ENCODE results near the gene PAX4.
A peak's percentile ranks its signal among the peaks of the same experiment; 100 is the strongest.

Gene PAX4

GRCh38 chr7:127618042-127618441 lies at the start of gene PAX4:
Gene PAX4 (minus strand): TSS chr7:127618142. CDS start chr7:127615928, 2,214 bp downstream.
- no peak for DNase-seq

DNA sequence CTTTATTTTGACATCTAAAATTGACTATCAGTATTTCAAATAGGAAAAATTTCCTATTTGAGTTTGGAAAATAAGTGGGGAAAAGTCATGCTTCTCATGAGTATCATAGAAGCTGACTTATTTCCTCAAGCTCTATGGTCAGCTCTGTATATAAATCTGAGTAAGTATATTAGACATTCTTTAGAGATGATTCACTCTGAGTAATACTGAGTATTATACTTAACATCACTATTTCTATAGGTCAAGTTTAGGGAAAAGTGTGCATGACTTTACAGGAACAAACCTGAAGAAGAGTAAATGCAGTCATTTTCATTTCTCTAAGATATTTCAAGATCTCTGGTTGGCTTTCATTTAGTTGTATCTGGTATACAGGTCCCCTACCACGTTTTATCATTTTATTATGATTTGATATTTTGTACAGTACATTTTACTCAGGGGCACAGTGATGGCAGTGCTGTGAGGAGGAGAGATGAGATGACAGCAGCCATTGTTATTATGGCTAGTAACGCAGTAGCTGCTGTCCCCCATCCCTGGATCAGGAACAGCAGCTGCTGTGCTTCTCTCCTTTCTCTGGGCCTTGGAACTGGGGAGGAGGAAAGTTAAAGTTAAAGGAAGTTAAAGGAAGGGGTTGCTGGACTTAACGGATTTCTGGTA lies 49.2 kb upstream of the PAX4 start:
- no peak for DNase-seq

- DNase-seq: no peak
These were observed 48.7 kb upstream of the PAX4 start for GRCh38 chr7:127666602-127667001.

GRCh38 chr7:127665922-127666321 lies 48.0 kb upstream of the PAX4 start:
- no peak for DNase-seq

- DNase-seq: no peak
These were observed 41.2 kb upstream of the PAX4 start for GRCh38 chr7:127658970-127659630.

DNA sequence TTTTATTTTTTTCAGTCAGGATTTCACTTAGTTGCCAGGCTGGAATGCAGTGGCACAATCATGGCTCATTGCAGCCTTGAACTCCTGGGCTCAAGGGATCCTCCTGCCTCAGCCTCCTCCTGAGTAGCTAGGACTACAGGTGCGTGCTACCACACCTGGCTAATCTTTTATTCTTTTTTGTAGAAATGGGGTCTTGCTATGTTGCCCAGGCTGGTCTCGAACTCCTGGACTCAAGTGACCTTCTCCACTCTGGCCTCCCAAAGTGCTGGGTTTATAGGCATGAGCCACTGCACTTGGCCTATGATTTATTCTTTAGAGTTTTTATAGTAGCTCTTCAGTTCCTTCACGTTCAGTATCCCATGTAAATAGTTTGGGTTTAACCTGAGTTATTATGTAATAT lies 39.6 kb upstream of the PAX4 start:
- DNase-seq: no peak

DNA sequence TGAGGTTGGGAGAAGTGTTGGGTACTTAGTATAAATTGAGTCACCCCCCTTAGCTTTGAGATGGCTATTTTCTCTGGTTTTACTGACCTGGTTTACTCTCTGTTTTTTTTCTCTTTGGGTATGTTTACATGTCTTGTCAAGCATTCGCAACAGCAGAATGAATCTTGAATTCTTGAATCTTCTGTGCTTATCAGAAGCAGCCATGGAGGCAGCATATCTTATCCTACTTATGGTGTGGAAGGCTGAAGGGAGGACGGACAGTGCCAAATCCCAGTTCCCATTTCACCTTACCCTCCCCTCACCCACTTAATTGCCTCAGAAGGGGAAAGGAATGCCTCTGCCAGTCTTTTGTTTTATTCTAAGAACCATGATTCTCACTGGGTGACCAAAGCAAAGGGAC lies 37.8 kb upstream of the PAX4 start:
- DNase-seq: no peak

GRCh38 chr7:127654404-127655394 lies 36.8 kb upstream of the PAX4 start:
- DNase-seq: no peak

- DNase-seq: no peak
These were observed 35.5 kb upstream of the PAX4 start for GRCh38 chr7:127653396-127653795.

- DNase-seq: no peak
These were observed 34.6 kb upstream of the PAX4 start for GRCh38 chr7:127652333-127653248.

DNA sequence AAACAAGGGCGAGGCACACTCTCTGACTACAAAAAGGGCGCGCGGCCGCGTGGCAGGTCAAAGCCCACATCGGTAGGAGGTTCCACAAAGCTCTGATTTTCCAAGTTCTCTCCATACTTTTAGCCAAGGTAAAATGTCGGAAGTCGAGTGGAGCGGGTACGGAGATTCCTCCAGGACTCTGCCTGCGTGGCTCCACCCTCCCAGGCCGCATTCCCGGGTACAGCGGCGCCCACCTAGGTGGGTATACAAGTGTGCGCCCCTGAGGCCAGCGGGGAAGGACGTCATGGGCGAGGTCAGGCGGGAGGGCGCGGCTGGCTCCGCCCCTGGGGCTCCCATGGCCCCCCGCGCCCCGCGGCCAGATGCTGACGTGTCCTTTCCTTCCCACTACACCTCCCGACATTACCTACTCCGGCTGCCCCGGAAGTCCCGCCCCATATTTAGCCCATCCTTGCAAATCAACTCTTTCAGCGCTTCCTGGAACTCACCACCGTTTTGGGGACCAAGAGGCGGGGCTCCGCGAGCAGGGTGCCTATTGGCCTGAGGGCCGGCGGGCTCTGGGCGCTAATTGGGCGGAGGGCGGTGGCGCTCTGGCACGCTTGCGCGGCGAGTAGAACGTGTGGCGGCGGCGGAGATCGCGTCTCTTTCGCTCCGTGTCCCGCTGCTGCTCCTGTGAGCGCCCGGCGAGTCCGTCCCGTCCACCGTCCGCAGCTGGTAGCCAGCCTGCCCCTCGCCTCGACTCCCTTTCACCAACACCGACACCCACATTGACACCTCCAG lies 33.8 kb upstream of the PAX4 start, which contains the start of gene SND1:
SND1 (plus strand) TSS at position 639 of the 777 bp plus-strand sequence. CDS start 180 bp downstream, outside the sequence.
- peak; percentile 57 to 99 (median 98) for DNase-seq

DNA sequence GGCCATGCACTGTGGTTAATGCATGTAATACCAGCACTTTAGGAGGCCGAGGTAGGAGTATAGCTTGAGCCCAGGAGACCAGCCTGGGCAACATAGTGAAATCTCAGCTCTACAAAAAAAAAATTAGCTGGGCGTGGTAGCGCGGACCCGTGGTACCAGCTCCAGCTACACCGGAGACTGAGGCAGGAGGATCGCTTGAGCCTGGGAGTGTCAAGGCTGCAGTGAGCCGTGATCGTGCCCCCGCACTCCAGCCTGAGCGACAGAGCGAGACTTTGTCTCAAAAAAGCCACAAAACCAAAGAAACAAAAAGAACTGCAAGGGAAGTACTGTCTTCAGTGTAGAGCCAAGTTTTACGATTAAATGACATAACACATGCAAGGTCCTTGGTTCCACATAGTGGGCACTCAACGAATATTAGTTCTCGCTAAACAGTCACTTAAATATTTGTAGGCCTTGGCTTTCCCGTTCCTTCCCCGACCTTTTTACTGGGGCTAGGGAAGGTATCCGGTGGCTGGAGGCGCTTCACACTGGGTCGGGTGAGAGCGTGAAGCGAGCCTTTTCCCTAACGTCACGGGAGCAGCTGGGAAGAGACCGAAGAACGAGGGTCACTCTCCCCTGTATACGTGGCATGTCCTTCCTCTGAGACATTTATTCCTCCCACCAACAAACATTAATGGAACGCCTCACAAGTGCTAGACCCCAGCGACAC lies 33.1 kb upstream of the PAX4 start:
- peak in 5 of 56 donors; percentile 25 to 57 (median 48) for DNase-seq

- no peak for DNase-seq
These were observed 31.0 kb upstream of the PAX4 start for GRCh38 chr7:127648986-127649385.

DNA sequence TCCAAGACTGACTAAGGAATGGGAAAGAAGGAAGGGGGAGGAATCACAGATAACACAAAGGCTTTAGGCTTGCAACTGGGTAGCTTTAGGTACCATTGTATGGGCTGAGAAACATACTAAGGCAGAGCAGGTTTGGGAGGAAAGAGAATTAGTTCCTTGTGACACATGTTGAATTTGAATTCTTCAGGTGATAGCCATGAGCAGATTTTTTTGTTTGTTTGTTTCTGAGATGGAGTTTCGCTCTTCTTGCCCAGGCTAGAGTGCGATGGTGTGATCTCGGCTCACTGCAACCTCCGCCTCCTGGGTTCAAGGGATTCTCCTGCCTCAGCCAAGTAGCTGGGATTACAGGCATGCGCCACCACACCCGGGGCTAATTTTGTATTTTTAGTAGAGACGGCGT lies 29.7 kb upstream of the PAX4 start:
- no peak for DNase-seq

DNA sequence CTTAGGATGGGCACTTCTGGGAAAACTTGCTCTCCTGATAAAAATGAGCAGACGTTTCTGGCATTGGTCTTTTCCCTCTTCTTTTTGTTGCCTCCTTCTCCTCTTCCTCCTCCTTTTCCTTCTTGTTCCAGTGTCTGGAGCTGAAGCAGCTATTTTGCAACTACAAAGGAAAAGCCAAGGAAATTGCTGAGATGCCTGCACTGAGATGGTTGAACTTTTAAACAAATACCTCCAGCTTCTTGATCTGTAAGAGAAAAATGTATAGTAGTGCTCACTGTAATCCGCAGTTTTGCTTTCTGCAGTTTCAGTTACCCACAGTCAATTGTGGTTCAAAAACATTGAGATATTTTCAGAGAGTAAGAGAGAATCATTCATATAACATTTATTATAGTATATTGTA lies 26.5 kb upstream of the PAX4 start:
- no peak for DNase-seq

DNA sequence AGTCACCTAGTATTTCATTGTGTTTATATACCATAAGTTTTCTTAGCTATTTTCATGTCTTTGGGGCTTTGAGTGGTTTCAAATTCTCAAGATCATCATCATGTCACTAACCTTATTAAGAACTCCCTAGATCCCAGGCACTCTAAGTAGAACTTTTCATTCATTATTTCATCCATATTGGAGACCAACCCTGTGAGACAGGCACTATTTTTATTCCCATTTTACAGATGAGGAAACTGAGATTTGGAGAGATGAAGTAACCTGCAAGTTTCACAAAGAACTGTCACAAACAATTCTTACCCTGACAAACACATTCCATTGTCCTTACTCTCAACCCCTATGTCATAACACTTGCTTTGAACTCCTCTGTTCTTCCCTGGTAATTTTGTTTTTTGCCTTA lies 20.3 kb upstream of the PAX4 start:
- no peak for DNase-seq

- DNase-seq: no peak
These were observed 17.8 kb upstream of the PAX4 start for GRCh38 chr7:127635659-127636285.

DNA sequence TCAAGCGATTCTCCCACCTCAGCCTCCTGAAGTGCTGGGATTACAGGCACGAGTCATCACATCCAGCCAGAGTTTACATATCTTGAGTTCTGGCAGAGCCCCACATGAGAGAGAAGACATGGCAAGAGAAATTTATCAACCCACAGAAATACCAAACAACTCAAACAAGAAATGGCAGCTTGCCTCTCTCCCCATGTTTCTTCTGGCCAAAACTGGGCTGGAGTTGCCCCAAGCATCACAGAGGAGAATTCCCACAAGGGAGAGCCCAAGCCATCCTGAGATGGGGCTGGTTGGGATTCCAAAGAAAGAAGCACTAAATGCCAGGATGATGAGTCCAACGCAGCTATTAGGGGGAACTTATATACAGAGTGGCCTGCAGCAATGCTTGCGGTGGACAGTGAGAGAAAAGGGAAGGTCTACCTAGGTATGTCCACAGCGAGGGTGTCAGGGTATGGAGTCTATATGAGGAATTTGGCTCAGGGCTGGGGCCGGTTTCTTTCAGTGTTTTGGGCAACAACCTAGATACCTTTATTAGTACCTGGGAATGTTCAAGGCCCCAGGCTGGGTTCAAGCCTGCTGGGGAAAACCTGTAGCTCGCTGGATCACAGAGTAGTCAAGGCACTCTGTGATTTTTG lies 14.5 kb upstream of the PAX4 start:
- DNase-seq: no peak

Measured in amygdala (tissue), 56 donors.